HG03342 (cell line): Measurements from ENCODE around the gene NUDT16.

Source experiments
- ATAC-seq: cut with Tn5 transposase; IDR thresholded peaks from one replicate; pipeline ENCODE4 v1.9.1; 2021; ENCODE audit warnings: mild to moderate bottlenecking, moderate library complexity; ENCODE audit not compliant: unreplicated experiment

Gene NUDT16

GRCh38 chr3:131380821-131381444, 641 bp upstream of the NUDT16 start:
- ATAC-seq = peak; percentile 13

GRCh38 chr3:131386429-131387165, 5.0 kb downstream of the NUDT16 start:
- ATAC-seq = no peak

- no peak for ATAC-seq
These were observed 6.4 kb downstream of the NUDT16 start for GRCh38 chr3:131387796-131388489.

GRCh38 chr3:131388490-131388799, 6.9 kb downstream of the NUDT16 start:
- ATAC-seq = no peak

GRCh38 chr3:131390331-131390730, 8.8 kb downstream of the NUDT16 start:
- no peak for ATAC-seq

- no peak for ATAC-seq
These were observed 11.5 kb downstream of the NUDT16 start for GRCh38 chr3:131393051-131393450.

- ATAC-seq = no peak
These were observed 12.3 kb downstream of the NUDT16 start for GRCh38 chr3:131393868-131394267.

GRCh38 chr3:131394400-131394799, 12.8 kb downstream of the NUDT16 start:
- no peak for ATAC-seq

- ATAC-seq = no peak
These were observed 14.6 kb downstream of the NUDT16 start for GRCh38 chr3:131396170-131396569.

GRCh38 chr3:131397889-131398288, 16.3 kb downstream of the NUDT16 start:
- ATAC-seq = no peak

- no peak for ATAC-seq
These were observed 20.4 kb downstream of the NUDT16 start for GRCh38 chr3:131401978-131402377.

- no peak for ATAC-seq
These were observed 20.9 kb downstream of the NUDT16 start for GRCh38 chr3:131402391-131403039.

GRCh38 chr3:131403216-131403895, 21.8 kb downstream of the NUDT16 start:
- no peak for ATAC-seq

GRCh38 chr3:131405411-131405810, 23.8 kb downstream of the NUDT16 start:
- ATAC-seq = no peak

GRCh38 chr3:131406274-131406673, 24.7 kb downstream of the NUDT16 start:
- ATAC-seq = no peak

- ATAC-seq = no peak
These were observed 36.2 kb downstream of the NUDT16 start for GRCh38 chr3:131417751-131418150.

- ATAC-seq = no peak
These were observed 39.7 kb downstream of the NUDT16 start for GRCh38 chr3:131421301-131421700.

- no peak for ATAC-seq
These were observed 40.5 kb downstream of the NUDT16 start for GRCh38 chr3:131421957-131422498.

GRCh38 chr3:131427226-131427625, 45.7 kb downstream of the NUDT16 start:
- ATAC-seq = no peak

- no peak for ATAC-seq
These were observed 50.2 kb downstream of the NUDT16 start for GRCh38 chr3:131431754-131432153.

- ATAC-seq = no peak
These were observed 50.9 kb downstream of the NUDT16 start for GRCh38 chr3:131432441-131432840.
